HepG2 (cell line): Measurements from ENCODE around the gene ATP4A. TPM values are rescaled to one million over a fixed set of nuclear protein-coding genes. Genes with fewer than 3 reads are reported as not detected.
A peak's percentile ranks its signal among the peaks of the same experiment; 100 is the strongest.

Experiments used
- EHMT2 ChIP-seq: fragments of 200-600 bp; sonication (generic); IDR thresholded peaks from 2 replicates; pipeline ENCODE4 v1.7.0; 2017; ENCODE audit warnings: antibody characterized with exemption, low read depth, low read length, borderline replicate concordance
- HMG20A ChIP-seq: IDR thresholded peaks from 2 replicates; pipeline ENCODE4 v1.6.1; 2016; ENCODE audit warnings: borderline replicate concordance
- HOXA5 ChIP-seq: sonication (generic); formaldehyde crosslinking; IDR thresholded peaks from 2 replicates; pipeline ENCODE4 v1.4.0; 2020; ENCODE audit warnings: missing genetic modification reagents
- LCORL ChIP-seq, 2 experiments: fragments of 450-650 bp in 1 of 2; sonication (generic) in 1 of 2; formaldehyde crosslinking in 1 of 2; IDR thresholded peaks; 2 replicates each; pipeline versions ENCODE4 v1.5.0 to v1.6.1; 2017 to 2020; ENCODE audit warnings: antibody characterized with exemption in 1 of 2, missing genetic modification reagents in 1 of 2
- MED1 ChIP-seq: sonication (generic); formaldehyde crosslinking; IDR thresholded peaks from 2 replicates; pipeline ENCODE4 v1.4.0; 2020; ENCODE audit warnings: missing genetic modification reagents
- MIER2 ChIP-seq: IDR thresholded peaks from 2 replicates; pipeline ENCODE4 v1.6.1; 2016; ENCODE audit warnings: missing biosample characterization, missing genetic modification reagents
- MYNN ChIP-seq: sonication (generic); formaldehyde crosslinking; IDR thresholded peaks from 2 replicates; pipeline ENCODE4 v1.4.0; 2020; ENCODE audit warnings: mild to moderate bottlenecking, low read depth, missing genetic modification reagents
- MZF1 ChIP-seq: sonication (generic); formaldehyde crosslinking; IDR thresholded peaks from 2 replicates; pipeline ENCODE4 v1.8.1; 2023; ENCODE audit warnings: mild to moderate bottlenecking, missing genetic modification reagents, borderline replicate concordance
- NFE2L1 ChIP-seq: sonication (generic); formaldehyde crosslinking; IDR thresholded peaks from 2 replicates; pipeline ENCODE4 v1.4.0; 2020; ENCODE audit warnings: missing genetic modification reagents, mild to moderate bottlenecking, borderline replicate concordance
- NONO ChIP-seq, 2 experiments: fragments of 450-650 bp in 1 of 2; sonication (generic) in 1 of 2; formaldehyde crosslinking in 1 of 2; IDR thresholded peaks in 1 of 2; conservative IDR thresholded peaks in 1 of 2; 2 replicates each; pipeline versions ENCODE4 v1.6.1 to v1.8.0; 2017 to 2022; ENCODE audit warnings: mild to moderate bottlenecking in 1 of 2, missing genetic modification reagents in 1 of 2, moderate library complexity in 1 of 2
- NR2F6 ChIP-seq, 2 experiments: IDR thresholded peaks; 2 replicates each; pipeline ENCODE4 v1.6.1; 2016; ENCODE audit warnings: antibody characterized with exemption in 1 of 2, mild to moderate bottlenecking in 1 of 2
- POGZ ChIP-seq: sonication (generic); formaldehyde crosslinking; IDR thresholded peaks from 2 replicates; pipeline ENCODE4 v1.4.0; 2020; ENCODE audit warnings: mild to moderate bottlenecking, missing genetic modification reagents
- RARG ChIP-seq: sonication (generic); formaldehyde crosslinking; IDR thresholded peaks from 2 replicates; pipeline ENCODE4 v1.4.0; 2020; ENCODE audit warnings: low read depth, mild to moderate bottlenecking, missing genetic modification reagents
- SETDB1 ChIP-seq: sonication (generic); formaldehyde crosslinking; IDR thresholded peaks from 2 replicates; pipeline ENCODE4 v1.5.1; 2020; ENCODE audit warnings: missing genetic modification reagents, mild to moderate bottlenecking, borderline replicate concordance
- SP5 ChIP-seq: IDR thresholded peaks from 2 replicates; pipeline ENCODE4 v1.6.1; 2016; ENCODE audit warnings: low read depth, borderline replicate concordance
- YY1 ChIP-seq: IDR thresholded peaks from 2 replicates; pipeline ENCODE4 v1.6.1; 2011; ENCODE audit warnings: low read length, low read depth, moderate library complexity, mild to moderate bottlenecking; ENCODE audit not compliant: insufficient read depth, insufficient replicate concordance
- ZNF333 ChIP-seq: sonication (generic); formaldehyde crosslinking; IDR thresholded peaks from 2 replicates; pipeline ENCODE4 v1.4.0; 2020; ENCODE audit warnings: mild to moderate bottlenecking, missing genetic modification reagents, borderline replicate concordance
- ZNF343 ChIP-seq: sonication (generic); formaldehyde crosslinking; IDR thresholded peaks from 2 replicates; pipeline ENCODE4 v1.4.0; 2020; ENCODE audit warnings: mild to moderate bottlenecking, missing genetic modification reagents
- ZNF496 ChIP-seq: sonication (generic); formaldehyde crosslinking; IDR thresholded peaks from 2 replicates; pipeline ENCODE4 v1.8.1; 2023; ENCODE audit warnings: mild to moderate bottlenecking, moderate library complexity, missing genetic modification reagents; ENCODE audit not compliant: insufficient replicate concordance
- ZSCAN22 ChIP-seq: sonication (generic); formaldehyde crosslinking; IDR thresholded peaks from 2 replicates; pipeline ENCODE4 v1.4.0; 2020; ENCODE audit warnings: mild to moderate bottlenecking, missing genetic modification reagents
- polyA plus RNA-seq, 8 experiments: library from polyadenylated mRNA; depleted of rRNA in 3 of 8; stranded (reverse) in 7 of 8; unstranded in 1 of 8; fragments of >200 nt; fragmentation: Illumina TruSeq in 4 of 8; extraction: Trizol in 4 of 8; gene quantifications; 2 replicates each; pipeline versions ENCODE4 v1.2.1 to v1.2.3, GENCODE V29; 2011 to 2016; ENCODE audit warnings: low read depth in 4 of 8, missing spikeins in 1 of 8, mixed read lengths in 1 of 8; ENCODE audit not compliant: insufficient read depth in 1 of 8
- total RNA-seq, 5 experiments: library from RNA; depleted of rRNA; stranded (reverse); fragments of >200 nt; fragmentation: Illumina TruSeq; extraction: Trizol; gene quantifications; 2 replicates each; pipeline ENCODE4 v1.2.3, GENCODE V29; 2016; ENCODE audit warnings: low read depth in 1 of 5
- TF ChIP-seq, protein P1 (sequence below): sonication (generic); formaldehyde crosslinking; IDR thresholded peaks from 2 replicates; pipeline ENCODE4 v1.4.0; 2020; ENCODE audit warnings: missing genetic modification reagents, borderline replicate concordance
- TF ChIP-seq, protein P2 (sequence below): sonication (generic); formaldehyde crosslinking; IDR thresholded peaks from 2 replicates; pipeline ENCODE4 v1.9.0; 2021; ENCODE audit warnings: missing genetic modification reagents, borderline replicate concordance
- TF ChIP-seq, protein P3 (sequence below): sonication (generic); formaldehyde crosslinking; IDR thresholded peaks from 2 replicates; pipeline ENCODE4 v1.5.1; 2020; ENCODE audit warnings: mild to moderate bottlenecking, missing genetic modification reagents, borderline replicate concordance

Gene ATP4A
- total and polyA plus RNA-seq, 2 of the 13 experiments (the other 11 are each of a cell fraction or from before 2014, with no cell fraction given), result 0.08 to 0.11 TPM

DNA sequence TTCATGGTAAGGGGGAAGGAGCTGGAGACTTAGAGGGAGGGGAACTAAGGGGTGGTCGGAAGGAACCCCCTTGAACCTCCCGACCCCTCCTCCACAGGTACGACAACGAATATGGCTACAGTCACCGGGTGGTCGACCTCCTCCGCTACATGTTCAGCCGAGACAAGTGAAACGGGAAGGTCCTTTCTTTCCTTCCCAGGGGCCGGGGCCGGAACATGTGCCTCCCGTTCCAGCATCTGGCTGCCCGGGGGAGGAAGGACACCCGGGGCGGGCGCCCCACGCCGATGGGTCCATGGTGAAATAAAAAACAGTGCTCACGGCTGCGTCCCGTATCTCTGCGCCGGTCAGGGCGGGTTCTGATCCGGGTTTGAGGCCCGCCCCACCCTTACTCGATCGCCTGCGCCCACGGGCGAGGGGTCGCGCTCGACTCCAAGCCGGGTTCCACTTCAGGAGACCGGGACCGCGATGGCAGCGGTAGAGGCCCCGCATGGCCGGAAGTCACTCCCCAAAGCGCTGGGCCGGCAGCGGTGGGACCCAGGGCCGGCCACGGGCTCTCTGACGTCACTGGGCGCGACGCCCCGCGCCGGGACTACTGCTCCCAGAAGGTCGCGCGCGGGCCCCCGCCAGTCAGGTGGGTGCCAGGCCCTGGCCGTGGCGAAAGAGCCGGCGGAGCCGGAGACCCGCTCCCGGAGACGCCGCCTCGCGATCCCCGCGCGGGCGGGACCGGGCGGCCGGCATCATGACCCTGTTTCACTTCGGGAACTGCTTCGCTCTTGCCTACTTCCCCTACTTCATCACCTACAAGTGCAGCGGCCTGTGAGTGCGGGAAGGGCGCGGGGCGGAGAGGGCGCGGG is 18.2 kb downstream of the ATP4A start, which contains the start of gene TMEM147 (continued):
- peak; percentile 80 for TF ChIP-seq YY1
- no peak for TF ChIP-seq RARG (CRISPR knock-in tag)
- no peak for TF ChIP-seq MIER2 (CRISPR knock-in tag)
- peak; percentile 80 for TF ChIP-seq MED1 (CRISPR knock-in tag)
- no peak for TF ChIP-seq HMG20A (CRISPR knock-in tag)
- TF ChIP-seq SP5 (CRISPR knock-in tag), result no peak
- no peak for TF ChIP-seq ZNF496
- TF ChIP-seq, protein P1, sequence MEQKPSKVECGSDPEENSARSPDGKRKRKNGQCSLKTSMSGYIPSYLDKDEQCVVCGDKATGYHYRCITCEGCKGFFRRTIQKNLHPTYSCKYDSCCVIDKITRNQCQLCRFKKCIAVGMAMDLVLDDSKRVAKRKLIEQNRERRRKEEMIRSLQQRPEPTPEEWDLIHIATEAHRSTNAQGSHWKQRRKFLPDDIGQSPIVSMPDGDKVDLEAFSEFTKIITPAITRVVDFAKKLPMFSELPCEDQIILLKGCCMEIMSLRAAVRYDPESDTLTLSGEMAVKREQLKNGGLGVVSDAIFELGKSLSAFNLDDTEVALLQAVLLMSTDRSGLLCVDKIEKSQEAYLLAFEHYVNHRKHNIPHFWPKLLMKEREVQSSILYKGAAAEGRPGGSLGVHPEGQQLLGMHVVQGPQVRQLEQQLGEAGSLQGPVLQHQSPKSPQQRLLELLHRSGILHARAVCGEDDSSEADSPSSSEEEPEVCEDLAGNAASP (CRISPR knock-in tag), result peak; percentile 57; the same call in 1 of the 2 replicates
- peak; percentile 68 for TF ChIP-seq POGZ
- no peak for TF ChIP-seq NR2F6 (IDR thresholded peaks at IDR 0.05)
- TF ChIP-seq NR2F6 (CRISPR knock-in tag; IDR thresholded peaks at IDR 0.05), result peak; percentile 48
- no peak for TF ChIP-seq MYNN (CRISPR knock-in tag)
- no peak for TF ChIP-seq LCORL (IDR thresholded peaks at IDR 0.05)
- peak; percentile 71 for TF ChIP-seq LCORL (CRISPR knock-in tag; IDR thresholded peaks at IDR 0.05)
- TF ChIP-seq ZNF333 (CRISPR knock-in tag), result no peak; the same call in 1 of the 2 replicates
- TF ChIP-seq ZSCAN22 (CRISPR knock-in tag), result no peak
- TF ChIP-seq, protein P2, sequence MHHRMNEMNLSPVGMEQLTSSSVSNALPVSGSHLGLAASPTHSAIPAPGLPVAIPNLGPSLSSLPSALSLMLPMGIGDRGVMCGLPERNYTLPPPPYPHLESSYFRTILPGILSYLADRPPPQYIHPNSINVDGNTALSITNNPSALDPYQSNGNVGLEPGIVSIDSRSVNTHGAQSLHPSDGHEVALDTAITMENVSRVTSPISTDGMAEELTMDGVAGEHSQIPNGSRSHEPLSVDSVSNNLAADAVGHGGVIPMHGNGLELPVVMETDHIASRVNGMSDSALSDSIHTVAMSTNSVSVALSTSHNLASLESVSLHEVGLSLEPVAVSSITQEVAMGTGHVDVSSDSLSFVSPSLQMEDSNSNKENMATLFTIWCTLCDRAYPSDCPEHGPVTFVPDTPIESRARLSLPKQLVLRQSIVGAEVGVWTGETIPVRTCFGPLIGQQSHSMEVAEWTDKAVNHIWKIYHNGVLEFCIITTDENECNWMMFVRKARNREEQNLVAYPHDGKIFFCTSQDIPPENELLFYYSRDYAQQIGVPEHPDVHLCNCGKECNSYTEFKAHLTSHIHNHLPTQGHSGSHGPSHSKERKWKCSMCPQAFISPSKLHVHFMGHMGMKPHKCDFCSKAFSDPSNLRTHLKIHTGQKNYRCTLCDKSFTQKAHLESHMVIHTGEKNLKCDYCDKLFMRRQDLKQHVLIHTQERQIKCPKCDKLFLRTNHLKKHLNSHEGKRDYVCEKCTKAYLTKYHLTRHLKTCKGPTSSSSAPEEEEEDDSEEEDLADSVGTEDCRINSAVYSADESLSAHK (CRISPR knock-in tag), result no peak
- TF ChIP-seq MZF1 (CRISPR knock-in tag), result no peak; the same call in 1 of the 2 replicates
- TF ChIP-seq HOXA5, result peak; percentile 86; the same call in 1 of the 2 replicates
- no peak for TF ChIP-seq EHMT2
- no peak for TF ChIP-seq NFE2L1 (CRISPR knock-in tag)
- TF ChIP-seq SETDB1 (CRISPR knock-in tag), result no peak
- 0 out of 2 replicates have a peak, but pooled peaks have one; percentile 42 for TF ChIP-seq ZNF343
- no peak for TF ChIP-seq NONO (IDR thresholded peaks at IDR 0.05)
- TF ChIP-seq NONO (CRISPR knock-in tag; conservative IDR thresholded peaks at IDR 0.05), result peak; percentile 75; the same call in 1 of the 2 replicates
- TF ChIP-seq, protein P3, sequence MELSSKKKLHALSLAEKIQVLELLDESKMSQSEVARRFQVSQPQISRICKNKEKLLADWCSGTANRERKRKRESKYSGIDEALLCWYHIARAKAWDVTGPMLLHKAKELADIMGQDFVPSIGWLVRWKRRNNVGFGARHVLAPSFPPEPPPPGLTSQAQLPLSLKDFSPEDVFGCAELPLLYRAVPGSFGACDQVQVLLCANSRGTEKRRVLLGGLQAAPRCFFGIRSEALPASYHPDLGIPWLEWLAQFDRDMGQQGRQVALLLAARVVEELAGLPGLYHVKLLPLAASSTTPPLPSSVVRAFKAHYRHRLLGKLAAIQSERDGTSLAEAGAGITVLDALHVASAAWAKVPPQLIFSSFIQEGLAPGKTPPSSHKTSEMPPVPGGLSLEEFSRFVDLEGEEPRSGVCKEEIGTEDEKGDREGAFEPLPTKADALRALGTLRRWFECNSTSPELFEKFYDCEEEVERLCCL, result no peak
